ENCODE data around the gene CRIM1.

DNA sequence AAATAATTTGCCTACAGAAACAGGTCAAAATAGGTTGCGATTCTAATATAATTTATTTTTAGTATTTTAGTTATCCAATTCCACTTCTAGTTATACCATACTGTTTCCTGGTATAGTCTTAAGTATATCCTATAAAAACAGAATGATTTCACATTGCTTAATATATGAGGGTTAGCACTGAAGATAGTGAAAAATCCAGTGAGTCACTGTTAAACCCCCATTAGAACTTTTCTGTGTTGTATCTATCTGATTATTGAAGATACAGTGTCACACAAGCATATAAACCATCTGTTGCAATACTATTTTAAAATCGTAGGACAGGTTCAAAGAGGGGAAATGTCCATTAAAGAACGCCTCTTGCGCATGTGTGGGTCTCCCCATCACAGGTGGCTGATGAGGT, 132.4 kb downstream of the CRIM1 start:
- TF ChIP-seq POLR2A (IDR thresholded peaks at IDR 0.05; ENCODE audit: low read length) (no peak), GATA1 (IDR thresholded peaks at IDR 0.05; ENCODE audit: low read depth, low read length) (no peak)

Data from erythroblast (primary cell).